ENCODE results near the gene TMEM212.
"Not testable (repeated sequence)": the region's sequence is repeated elsewhere in the genome, so short reads cannot be mapped to it uniquely, and the experiment has no call there.

Gene TMEM212

GRCh38 chr3:171851660-171852058 is 8.5 kb downstream of the TMEM212 start:
- in situ Hi-C loops (cut with MboI; ENCODE audit: low sequenced_read_pairs), result no loop called here

GRCh38 chr3:171854649-171855305 is 11.6 kb downstream of the TMEM212 start:
- in situ Hi-C loops (cut with MboI; ENCODE audit: low sequenced_read_pairs), result no loop called here

GRCh38 chr3:171858770-171859169 is 15.6 kb downstream of the TMEM212 start:
- in situ Hi-C loops (cut with MboI; ENCODE audit: low sequenced_read_pairs), result not testable (repeated sequence)

GRCh38 chr3:171860830-171861535 is 17.8 kb downstream of the TMEM212 start:
- in situ Hi-C loops (cut with MboI; ENCODE audit: low sequenced_read_pairs), result no loop called here

- in situ Hi-C loops (cut with MboI; ENCODE audit: low sequenced_read_pairs), result no loop called here
Observed at GRCh38 chr3:171862392-171862791, 19.2 kb downstream of the TMEM212 start.

GRCh38 chr3:171862993-171863521 is 19.9 kb downstream of the TMEM212 start:
- in situ Hi-C loops (cut with MboI; ENCODE audit: low sequenced_read_pairs), result no loop called here

GRCh38 chr3:171863920-171864319 is 20.8 kb downstream of the TMEM212 start:
- in situ Hi-C loops (cut with MboI; ENCODE audit: low sequenced_read_pairs), result no loop called here

- in situ Hi-C loops (cut with MboI; ENCODE audit: low sequenced_read_pairs), result no loop called here
Observed at GRCh38 chr3:171865191-171865865, 22.2 kb downstream of the TMEM212 start.

- in situ Hi-C loops (cut with MboI; ENCODE audit: low sequenced_read_pairs), result no loop called here
Observed at GRCh38 chr3:171867981-171868380, 24.8 kb downstream of the TMEM212 start.

GRCh38 chr3:171871392-171872274 is 28.5 kb downstream of the TMEM212 start:
- in situ Hi-C loops (cut with MboI; ENCODE audit: low sequenced_read_pairs), result no loop called here

- in situ Hi-C loops (cut with MboI; ENCODE audit: low sequenced_read_pairs), result no loop called here
Observed at GRCh38 chr3:171873580-171873979, 30.4 kb downstream of the TMEM212 start.

- in situ Hi-C loops (cut with MboI; ENCODE audit: low sequenced_read_pairs), result no loop called here
Observed at GRCh38 chr3:171874251-171874681, 31.1 kb downstream of the TMEM212 start.

GRCh38 chr3:171874879-171875278 is 31.7 kb downstream of the TMEM212 start:
- in situ Hi-C loops (cut with MboI; ENCODE audit: low sequenced_read_pairs), result no loop called here

GRCh38 chr3:171875923-171876412 is 32.8 kb downstream of the TMEM212 start:
- in situ Hi-C loops (cut with MboI; ENCODE audit: low sequenced_read_pairs), result no loop called here

GRCh38 chr3:171876680-171877147 is 33.6 kb downstream of the TMEM212 start:
- in situ Hi-C loops (cut with MboI; ENCODE audit: low sequenced_read_pairs), result no loop called here

- in situ Hi-C loops (cut with MboI; ENCODE audit: low sequenced_read_pairs), result no loop called here
Observed at GRCh38 chr3:171878461-171879225, 35.5 kb downstream of the TMEM212 start.

- in situ Hi-C loops (cut with MboI; ENCODE audit: low sequenced_read_pairs), result no loop called here
Observed at GRCh38 chr3:171879472-171879871, 36.3 kb downstream of the TMEM212 start.

GRCh38 chr3:171880101-171880870 is 37.1 kb downstream of the TMEM212 start:
- in situ Hi-C loops (cut with MboI; ENCODE audit: low sequenced_read_pairs), result no loop called here

GRCh38 chr3:171881251-171881650 is 38.1 kb downstream of the TMEM212 start:
- in situ Hi-C loops (cut with MboI; ENCODE audit: low sequenced_read_pairs), result no loop called here

Measured in HL-60/S4 treated with phorbol 12-myristate 13-acetate at 8.2 ng/mL for 4 days and 3 days (cell line).